HEK293T (cell line): ENCODE measurements around the gene PDE1A.

ENCODE experiments used
- ARNT ChIP-seq: fragments of 450-650 bp; IDR thresholded peaks from 2 replicates; pipeline ENCODE4 v1.6.1; 2017; ENCODE audit warnings: mild to moderate bottlenecking
- BHLHE40 ChIP-seq: fragments of 450-650 bp; IDR thresholded peaks from 2 replicates; pipeline ENCODE4 v1.6.1; 2016; ENCODE audit warnings: mild to moderate bottlenecking, moderate library complexity, borderline replicate concordance
- FOXA1 ChIP-seq: fragments of 450-650 bp; IDR thresholded peaks from 2 replicates; pipeline ENCODE4 v1.6.1; 2016; ENCODE audit warnings: mild to moderate bottlenecking
- FOXM1 ChIP-seq: fragments of 450-650 bp; IDR thresholded peaks from 2 replicates; pipeline ENCODE4 v1.6.1; 2017; ENCODE audit warnings: mild to moderate bottlenecking, borderline replicate concordance
- LEF1 ChIP-seq: fragments of 450-650 bp; IDR thresholded peaks from 2 replicates; pipeline ENCODE4 v1.6.1; 2017; ENCODE audit warnings: mild to moderate bottlenecking, borderline replicate concordance
- NFRKB ChIP-seq: fragments of 450-650 bp; IDR thresholded peaks from 2 replicates; pipeline ENCODE4 v1.6.1; 2016; ENCODE audit warnings: mild to moderate bottlenecking, moderate library complexity
- PKNOX1 ChIP-seq: fragments of 450-650 bp; IDR thresholded peaks from 2 replicates; pipeline ENCODE4 v1.6.1; 2016
- SP1 ChIP-seq: fragments of 450-650 bp; IDR thresholded peaks from 2 replicates; pipeline ENCODE4 v1.6.1; 2017
- SUZ12 ChIP-seq: fragments of 450-650 bp; IDR thresholded peaks from 2 replicates; pipeline ENCODE4 v1.6.1; 2016; ENCODE audit warnings: mild to moderate bottlenecking

DNA sequence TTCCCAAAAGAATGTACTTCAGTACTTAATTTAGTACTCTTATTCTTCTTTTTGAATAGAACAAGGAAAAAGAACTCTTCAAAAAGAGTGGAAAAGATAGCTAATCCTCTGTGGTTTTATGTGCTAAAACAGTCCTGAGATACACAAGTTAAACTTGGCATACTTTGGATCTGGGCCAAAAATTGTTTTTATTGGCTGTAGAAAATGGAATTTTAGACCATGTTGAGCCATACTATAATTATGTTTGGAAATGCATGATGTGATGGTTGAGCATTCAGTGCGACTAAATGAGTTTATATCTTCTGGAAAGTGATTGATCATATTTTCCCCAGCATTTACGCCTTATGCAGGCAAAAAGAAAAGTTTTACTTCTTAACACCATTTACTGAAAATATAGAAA lies 18.0 kb upstream of the PDE1A start:
- no peak for TF ChIP-seq PKNOX1
- no peak for TF ChIP-seq NFRKB
- TF ChIP-seq FOXA1: no peak
- no peak for TF ChIP-seq FOXM1
- TF ChIP-seq ARNT: no peak
- TF ChIP-seq BHLHE40: no peak
- TF ChIP-seq LEF1: no peak
- no peak for TF ChIP-seq SP1
- TF ChIP-seq SUZ12: no peak
